Measurements from ENCODE around the gene ZNF223. TPM values are rescaled to one million over a fixed set of nuclear protein-coding genes. Genes with fewer than 3 reads are reported as not detected.

The ZNF223 gene
- total RNA-seq, 1 experiment from 2014 or later: 4.8 TPM

DNA sequence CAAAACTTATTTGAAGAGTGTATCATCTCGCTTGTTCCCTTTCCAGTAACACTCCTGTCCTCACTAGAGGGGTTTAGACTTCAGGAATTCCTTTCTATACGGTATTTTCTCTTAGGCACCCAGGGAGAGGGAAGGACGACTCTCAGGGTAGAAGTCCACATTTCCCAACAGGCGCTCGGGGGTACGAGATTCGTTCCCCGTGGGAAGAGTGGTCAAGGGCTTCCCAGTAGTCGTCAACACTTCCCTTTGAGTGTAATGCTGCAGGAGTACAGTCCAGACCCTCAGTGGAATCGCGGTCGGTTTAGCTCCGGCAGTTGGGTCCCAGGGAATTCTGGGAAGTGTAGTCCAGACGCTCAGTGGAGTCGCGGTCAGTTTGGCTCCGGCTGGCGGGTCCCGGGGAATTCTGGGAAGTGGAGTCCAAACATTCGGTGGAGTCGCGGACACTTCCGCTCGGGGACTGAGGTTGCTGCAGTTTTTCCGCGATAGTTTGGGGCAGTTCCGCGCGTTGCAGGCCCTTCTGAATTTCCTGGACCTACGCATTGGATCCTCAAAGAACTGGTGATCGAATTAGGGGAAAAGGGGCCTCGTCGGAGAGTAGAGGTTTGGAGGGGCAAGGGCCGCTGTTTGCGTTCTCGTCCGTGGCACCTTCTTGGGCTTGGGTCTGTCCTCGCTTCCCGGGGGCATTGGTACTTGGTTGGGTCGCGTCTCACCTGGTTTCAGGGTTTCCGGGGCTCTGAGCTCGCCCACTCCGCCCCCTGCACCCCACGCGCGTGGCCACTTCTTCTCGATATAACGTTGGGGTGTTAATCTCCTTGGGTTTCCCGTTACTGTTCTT lies 42.3 kb downstream of the ZNF223 start, which contains the start of gene ZNF224:
Gene ZNF224, plus strand, starts transcription at position 431 of the 835 bp plus-strand sequence. CDS start 3,513 bp downstream, outside the sequence.
- TF ChIP-seq, protein P1, sequence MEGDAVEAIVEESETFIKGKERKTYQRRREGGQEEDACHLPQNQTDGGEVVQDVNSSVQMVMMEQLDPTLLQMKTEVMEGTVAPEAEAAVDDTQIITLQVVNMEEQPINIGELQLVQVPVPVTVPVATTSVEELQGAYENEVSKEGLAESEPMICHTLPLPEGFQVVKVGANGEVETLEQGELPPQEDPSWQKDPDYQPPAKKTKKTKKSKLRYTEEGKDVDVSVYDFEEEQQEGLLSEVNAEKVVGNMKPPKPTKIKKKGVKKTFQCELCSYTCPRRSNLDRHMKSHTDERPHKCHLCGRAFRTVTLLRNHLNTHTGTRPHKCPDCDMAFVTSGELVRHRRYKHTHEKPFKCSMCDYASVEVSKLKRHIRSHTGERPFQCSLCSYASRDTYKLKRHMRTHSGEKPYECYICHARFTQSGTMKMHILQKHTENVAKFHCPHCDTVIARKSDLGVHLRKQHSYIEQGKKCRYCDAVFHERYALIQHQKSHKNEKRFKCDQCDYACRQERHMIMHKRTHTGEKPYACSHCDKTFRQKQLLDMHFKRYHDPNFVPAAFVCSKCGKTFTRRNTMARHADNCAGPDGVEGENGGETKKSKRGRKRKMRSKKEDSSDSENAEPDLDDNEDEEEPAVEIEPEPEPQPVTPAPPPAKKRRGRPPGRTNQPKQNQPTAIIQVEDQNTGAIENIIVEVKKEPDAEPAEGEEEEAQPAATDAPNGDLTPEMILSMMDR (conservative IDR thresholded peaks at IDR 0.05): no peak
- Histone ChIP-seq H3K23me2 (ENCODE audit: insufficient read length, low read depth, low read length, poor library complexity, severe bottlenecking) (peaks cover 12% of the 10 kb centered on the region), H3K23ac (ENCODE audit: insufficient read length, low read depth, low read length) (no peak within 1 kb of the TSS), H4K5ac (ENCODE audit: insufficient read length, low read depth, low read length) (no peak within 1 kb of the TSS), H3K4me1 (ENCODE audit: insufficient read depth, low read length) (no peaks in the 10 kb centered on the region), H2AK5ac (ENCODE audit: insufficient read length, low read length) (no peak within 1 kb of the TSS), H2AFZ (ENCODE audit: low read length) (peak within 1 kb of the TSS; percentile 84), H3K4ac (ENCODE audit: low read depth, low read length) (no peak within 1 kb of the TSS), H4K91ac (ENCODE audit: insufficient read length, low read depth, low read length) (no peak within 1 kb of the TSS), H3K79me2 (ENCODE audit: insufficient read depth, low read length) (no peaks in the 10 kb centered on the region), H3K27me3 (ENCODE audit: insufficient read depth, low read length) (no peaks in the 10 kb centered on the region), H4K20me1 (ENCODE audit: control insufficient read depth, insufficient read depth, insufficient read length) (no peaks in the 10 kb centered on the region), H2BK12ac (ENCODE audit: insufficient read length, low read depth, low read length) (no peak within 1 kb of the TSS), H3K14ac (ENCODE audit: insufficient read depth, low read length) (no peak within 1 kb of the TSS), H3K18ac (ENCODE audit: insufficient read length, low read depth, low read length) (no peak within 1 kb of the TSS), H4K8ac (replicated peaks; ENCODE audit: insufficient read length, low read depth, low read length) (no peak within 1 kb of the TSS), H3K79me1 (ENCODE audit: insufficient read depth, low read depth, low read length, poor library complexity, severe bottlenecking) (no peaks in the 10 kb centered on the region), H2BK15ac (ENCODE audit: low read depth, low read length) (no peak within 1 kb of the TSS), H3K4me2 (ENCODE audit: insufficient read depth, insufficient read length, low read length) (peak within 1 kb of the TSS; percentile 62), H3K27ac (ENCODE audit: insufficient read length, low read depth, low read length) (no peak within 1 kb of the TSS), H2BK20ac (ENCODE audit: low read depth, low read length, poor library complexity, severe bottlenecking) (no peak within 1 kb of the TSS), H2BK5ac (ENCODE audit: insufficient read length, low read length) (no peak within 1 kb of the TSS), H3T11ph (ENCODE audit: low read length) (no peak within 1 kb of the TSS), H2BK120ac (ENCODE audit: low read depth, low read length, poor library complexity, severe bottlenecking) (no peak within 1 kb of the TSS), H3K9me3 (ENCODE audit: control insufficient read depth, low read depth, low read length) (no peaks in the 10 kb centered on the region), H3K56ac (ENCODE audit: insufficient read length, low read depth, low read length) (no peak within 1 kb of the TSS), H3K9ac (ENCODE audit: extremely low read depth, insufficient read length, low read length) (peak within 1 kb of the TSS; percentile 68)
- peak; percentile 94 for DNase-seq
- H3K36me3 Mint-ChIP-seq (ENCODE audit: insufficient read depth in 1 of 3, low read depth in 3 of 3): peaks cover 0 to 15% (median 9%) of the 10 kb centered on the region in 3 experiments; a peak in 6 of 7 replicates
- H3K9me3 Mint-ChIP-seq: 0 out of 5 replicates have a peak, but pooled peaks cover 0 to 3% of the 10 kb centered on the region in 2 experiments
- H3K27ac Mint-ChIP-seq: peak within 1 kb of the TSS; percentile 64 to 96 (median 87); a peak in 5 of 7 replicates
- no CpG with 5 or more reads among the region's 50 CpGs for WGBS (ENCODE audit: extremely low coverage, insufficient read length, low lambda C conversion rate)
- H3K27me3 Mint-ChIP-seq (ENCODE audit: low read depth): peaks cover 5% of the 10 kb centered on the region
- H3K4me3 Mint-ChIP-seq: peak within 1 kb of the TSS; percentile 99
- peaks cover 4 to 5% of the 10 kb centered on the region in 2 experiments for H3K4me1 Mint-ChIP-seq

Measured in H9 (cell line).